GM18526 (cell line): ENCODE results near the gene MBNL1.

ENCODE experiments used
- POLR2A ChIP-seq: IDR thresholded peaks from 3 replicates; pipeline ENCODE4 v1.6.1; 2011; ENCODE audit not compliant: insufficient read length; ENCODE audit errors: extremely low read depth

The MBNL1 gene

DNA sequence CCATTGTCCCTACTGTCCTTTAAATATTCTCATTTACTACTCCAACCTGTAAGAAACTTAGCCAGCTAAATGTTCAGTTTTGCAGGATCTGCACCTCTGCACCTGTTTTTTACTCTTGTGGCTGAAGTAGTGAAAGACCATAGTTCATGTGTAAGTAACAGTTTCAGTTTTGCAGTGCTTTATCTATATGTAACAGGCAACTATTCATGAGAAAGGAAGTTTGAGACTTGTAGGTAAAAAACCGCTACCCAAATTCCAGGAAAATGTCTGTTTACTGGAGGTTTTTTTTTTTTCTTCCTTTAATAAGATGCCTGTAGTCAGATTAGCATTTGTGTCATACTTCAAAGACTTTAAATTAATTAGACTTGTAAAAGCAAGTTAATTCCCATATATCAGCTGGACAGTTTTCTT is 25.4 kb upstream of the MBNL1 start:
- TF ChIP-seq POLR2A, result no peak

DNA sequence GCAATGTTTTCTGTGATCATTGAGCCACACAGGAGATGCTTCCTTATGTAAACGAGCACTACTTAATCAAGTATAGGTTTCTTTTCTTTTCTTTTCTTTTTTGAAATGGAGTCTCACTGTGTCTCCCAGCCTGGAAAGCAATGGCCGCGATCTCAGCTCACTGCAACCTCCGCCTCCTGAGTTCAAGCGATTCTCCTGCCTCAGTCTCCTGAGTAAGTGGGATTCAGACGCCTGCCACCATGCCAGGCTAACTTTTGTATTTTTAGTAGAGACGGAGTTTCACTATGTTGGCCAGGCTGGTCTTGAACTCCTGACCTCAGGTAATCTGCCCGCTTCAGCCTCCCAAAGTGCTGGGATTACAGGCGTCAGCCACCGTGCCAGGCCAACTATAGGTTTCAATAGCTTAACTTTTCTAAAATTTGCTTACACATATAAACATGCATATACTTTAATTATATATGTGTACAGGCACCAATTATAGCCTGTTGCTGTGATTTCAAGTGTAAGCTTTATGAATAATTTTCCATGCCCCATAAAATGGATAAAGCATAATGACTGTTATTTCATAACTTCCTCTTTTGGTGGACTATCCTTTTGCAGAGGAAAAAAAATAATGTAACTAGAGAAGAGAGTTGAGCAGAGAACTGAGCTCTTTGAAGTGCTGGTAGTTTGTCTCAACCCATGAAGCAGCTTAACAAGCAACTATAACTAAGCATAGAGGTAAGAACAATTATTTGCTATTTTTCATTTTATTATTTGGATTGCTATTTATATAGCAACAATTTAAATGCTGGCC is 24.8 kb upstream of the MBNL1 start:
- no peak for TF ChIP-seq POLR2A

DNA sequence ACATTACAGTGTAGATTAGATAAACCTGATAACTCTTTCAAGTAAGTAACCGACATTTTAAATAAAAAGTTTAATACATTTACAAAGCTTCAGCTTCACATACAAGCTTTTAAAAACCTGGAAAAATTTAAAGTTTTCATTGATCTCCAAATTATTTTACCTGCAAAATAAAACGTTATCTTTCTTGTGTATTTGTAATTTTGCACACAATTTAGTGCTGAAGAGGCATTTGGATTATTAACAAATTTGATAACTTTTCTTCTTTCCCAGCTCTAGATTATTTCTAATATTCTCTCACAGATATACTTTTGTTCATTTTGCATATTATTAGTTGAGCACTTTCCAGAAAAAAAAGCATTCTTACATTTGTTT is 24.2 kb upstream of the MBNL1 start:
- no peak for TF ChIP-seq POLR2A

DNA sequence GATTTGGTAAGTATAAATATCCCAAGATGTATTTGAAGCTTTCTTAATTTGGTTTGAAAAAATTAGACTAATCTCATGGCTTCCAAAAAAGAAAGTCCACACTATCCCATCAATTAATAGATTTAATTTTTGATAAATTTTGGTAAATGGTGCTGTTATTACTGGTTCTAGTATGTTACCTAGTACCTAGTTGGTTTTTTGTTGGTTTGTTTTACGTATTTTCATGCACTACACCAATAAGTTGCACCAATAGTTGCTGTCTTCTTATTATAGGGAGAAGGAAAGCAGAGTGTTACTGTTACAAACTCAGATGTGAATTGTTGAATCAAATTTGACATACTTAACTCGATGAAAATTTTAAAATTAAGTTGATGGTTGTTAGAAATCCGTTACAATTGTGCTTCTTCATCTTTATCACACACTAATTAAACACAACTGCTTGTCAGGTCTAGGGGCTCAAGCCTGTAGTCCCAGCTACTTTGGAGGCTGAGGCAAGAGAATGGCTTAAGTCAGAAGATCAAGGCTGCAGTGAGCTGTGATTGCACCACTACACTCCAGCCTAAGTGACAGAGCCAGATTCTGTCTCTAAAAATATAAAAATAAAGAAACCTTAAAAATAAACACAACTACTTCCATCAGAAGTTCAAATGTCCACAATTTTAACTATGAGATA is 23.1 kb upstream of the MBNL1 start:
- TF ChIP-seq POLR2A, result no peak

DNA sequence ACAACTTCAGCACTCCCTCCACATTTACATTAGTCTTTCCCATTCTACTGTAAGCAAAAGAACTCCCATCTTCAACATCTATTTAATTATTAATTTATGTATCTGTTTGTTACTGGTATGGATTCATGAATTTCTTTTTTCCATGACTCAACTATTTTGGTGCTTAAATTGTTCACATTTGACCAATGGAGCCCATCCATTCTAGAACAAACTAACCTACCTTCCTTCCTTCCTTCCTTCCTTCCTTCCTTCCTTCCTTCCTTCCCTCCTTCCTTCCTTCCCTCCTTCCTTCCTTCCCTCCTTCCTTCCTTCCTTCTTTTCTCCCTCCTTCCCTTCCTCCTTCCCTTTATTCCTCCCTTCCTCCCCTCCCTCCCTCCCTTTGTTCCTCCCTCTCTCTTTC is 16.8 kb upstream of the MBNL1 start:
- no peak for TF ChIP-seq POLR2A

DNA sequence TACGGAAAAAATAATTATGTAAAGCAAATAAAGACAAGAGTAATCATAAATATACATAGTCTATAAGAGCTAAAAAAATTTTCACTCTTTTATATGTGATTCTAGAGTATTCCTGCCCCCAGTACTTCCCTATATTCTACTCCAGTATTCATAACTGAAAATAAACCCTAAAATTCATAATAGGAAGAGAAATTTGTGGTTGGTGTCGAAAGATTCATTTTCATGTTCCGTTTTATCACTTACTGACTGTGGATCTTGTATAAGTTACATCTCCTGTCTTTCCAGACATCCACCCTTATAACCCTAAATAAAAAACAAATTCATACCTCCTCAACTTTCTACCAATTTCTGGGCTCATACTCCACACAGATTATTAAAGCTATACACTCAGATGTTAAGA is 16.0 kb upstream of the MBNL1 start:
- no peak for TF ChIP-seq POLR2A

DNA sequence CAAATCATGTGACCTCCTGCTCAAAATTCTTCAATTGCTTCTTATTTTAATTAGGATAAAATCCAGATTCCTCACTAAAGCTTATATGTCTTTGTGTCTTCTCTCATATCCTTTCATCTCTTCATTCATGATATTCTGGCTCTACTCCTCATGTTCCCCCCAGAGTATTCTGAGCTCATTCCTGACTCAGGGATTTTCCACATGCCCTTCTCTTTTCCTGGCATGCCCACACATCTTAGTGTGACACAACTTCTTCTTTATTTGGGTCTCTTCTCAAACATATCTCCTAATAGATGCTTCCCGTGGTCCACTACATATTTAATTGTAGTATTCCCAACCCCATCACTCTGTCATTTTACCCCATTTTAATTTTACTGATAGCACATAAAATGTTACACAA is 15.2 kb upstream of the MBNL1 start:
- no peak for TF ChIP-seq POLR2A

DNA sequence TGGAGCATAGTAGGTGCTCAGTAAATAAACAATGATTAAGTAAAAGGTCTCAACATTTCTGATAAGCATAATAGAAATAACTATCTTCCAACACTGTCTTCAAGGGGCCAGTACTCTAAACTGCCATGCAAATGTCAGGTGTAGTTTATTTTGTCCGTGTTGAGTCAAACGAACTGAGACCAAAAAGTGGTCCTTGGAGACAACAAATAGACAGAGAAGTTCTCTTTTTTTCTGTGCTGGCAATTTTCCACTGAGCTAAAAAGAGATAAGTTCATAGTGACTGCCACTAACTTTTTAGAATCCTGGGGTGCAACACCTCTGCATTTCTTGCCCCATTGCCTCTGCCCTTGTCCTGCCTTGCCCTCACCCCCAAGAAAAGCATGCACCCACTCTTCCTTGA is 14.7 kb upstream of the MBNL1 start:
- TF ChIP-seq POLR2A, result no peak

DNA sequence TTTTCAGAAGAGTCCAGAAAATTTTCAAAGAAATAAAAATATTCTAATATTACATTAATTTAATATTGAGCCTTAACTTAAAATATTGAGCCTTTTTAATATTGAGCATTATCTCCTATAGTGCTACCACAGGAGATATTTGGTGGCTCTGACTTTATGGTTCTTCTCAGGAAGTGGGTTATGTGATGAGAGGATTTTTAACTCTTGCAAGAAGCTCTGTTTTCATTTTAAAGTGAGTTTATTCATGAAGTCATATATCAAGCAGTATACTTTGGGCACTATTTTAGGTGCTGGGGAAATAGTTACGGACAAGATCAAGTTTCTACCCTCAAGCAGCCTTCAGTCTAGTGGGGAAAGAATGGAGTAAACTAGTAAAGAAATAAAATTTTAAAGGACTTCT is 13.4 kb upstream of the MBNL1 start:
- TF ChIP-seq POLR2A, result no peak

DNA sequence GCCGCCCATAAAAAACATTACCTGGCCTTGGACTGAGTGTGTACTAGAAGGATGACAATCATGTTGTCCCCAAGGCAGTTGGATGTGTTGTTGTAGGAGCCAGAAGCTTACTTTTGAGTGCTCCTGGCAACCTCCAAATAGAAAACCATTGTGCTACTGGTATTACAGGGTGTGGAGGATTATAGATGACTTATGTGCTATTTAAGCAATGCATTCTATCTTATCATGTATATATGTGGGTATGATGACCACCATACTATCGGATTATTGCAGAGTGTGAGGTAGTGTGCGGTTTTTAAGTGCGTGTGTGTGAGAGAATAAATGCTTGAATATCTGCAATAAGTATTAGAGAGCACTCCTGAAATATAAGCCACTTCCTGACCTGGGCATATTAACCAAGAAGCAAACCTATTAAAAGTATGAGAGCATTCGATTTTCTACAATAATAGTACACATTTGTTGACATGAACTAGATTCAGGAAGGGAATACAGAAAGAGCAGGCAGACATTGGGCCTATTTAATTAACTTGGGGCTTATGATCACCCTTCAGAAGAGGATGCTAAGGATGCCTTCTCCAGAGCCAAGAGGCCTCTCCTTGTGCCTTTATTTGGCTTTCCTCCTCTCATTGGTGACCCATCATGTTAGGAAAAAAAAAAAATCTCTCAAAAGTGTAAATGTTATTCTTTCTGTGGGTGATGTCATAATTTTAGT is 11.7 kb upstream of the MBNL1 start:
- no peak for TF ChIP-seq POLR2A

DNA sequence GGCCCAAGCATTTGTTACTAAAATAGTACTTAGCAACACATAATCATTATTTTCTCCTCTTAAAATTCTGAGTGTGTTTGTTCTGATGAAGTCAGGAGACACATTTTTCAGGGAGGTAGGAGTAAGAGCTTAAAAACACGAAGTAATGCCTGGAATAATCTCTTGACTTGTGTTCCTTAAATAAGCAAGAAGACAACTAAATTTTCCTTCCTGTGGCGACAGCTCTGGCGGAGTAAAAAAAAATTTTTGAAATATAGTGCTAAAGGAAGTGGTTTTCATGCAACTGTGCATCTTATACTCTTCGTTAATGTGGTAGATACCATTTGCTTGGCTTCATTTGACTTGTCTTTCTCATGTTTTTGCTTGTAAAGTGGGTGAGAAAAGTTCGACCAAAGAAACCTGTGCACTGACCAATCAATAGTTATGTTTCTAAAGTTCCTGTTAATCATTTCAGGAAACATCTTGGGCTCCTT is 11.1 kb upstream of the MBNL1 start:
- no peak for TF ChIP-seq POLR2A

DNA sequence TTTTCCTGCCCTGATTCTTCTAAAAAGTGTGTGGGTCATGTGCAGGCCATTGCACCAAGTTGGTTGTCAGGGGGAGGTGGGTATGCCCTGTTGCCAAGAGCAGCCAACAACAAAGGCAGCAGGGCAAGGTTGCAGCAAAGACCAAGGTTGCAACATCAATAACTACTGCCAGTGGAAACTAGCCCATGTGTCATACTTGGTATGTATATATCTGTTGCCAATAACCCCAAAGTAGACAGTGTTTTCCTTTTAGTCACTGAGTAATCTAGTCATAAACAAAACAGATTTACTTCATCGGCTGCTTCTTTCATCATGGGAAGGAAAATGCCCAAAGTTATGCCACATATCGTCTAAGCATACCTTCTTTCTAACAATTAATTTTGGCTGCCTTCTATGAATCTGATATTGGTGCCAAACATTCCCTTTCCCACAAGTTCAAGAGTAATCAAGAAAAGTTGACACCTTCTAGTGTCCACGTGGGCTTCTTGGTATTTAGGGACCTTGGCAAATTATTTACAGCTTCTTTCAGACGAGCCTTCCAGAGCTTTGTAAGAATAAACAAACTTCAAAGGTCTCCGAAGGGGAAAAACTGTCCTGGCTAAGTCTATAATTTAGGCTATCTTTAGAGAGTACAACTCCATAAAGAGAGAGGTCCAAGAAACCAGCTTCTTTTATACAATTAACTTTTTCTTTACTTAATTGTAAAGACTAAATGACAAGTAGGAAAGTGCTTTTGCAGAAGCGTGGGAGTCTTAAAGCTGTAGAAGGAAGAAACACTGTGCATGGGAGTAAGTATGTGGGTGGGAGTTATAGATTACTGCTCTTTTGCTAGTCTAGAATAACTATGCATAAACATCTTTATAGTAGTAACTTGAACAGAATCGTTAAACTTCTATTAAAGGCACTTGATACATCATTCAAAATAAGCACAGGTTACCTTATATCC is 10.0 kb upstream of the MBNL1 start:
- TF ChIP-seq POLR2A, result no peak

DNA sequence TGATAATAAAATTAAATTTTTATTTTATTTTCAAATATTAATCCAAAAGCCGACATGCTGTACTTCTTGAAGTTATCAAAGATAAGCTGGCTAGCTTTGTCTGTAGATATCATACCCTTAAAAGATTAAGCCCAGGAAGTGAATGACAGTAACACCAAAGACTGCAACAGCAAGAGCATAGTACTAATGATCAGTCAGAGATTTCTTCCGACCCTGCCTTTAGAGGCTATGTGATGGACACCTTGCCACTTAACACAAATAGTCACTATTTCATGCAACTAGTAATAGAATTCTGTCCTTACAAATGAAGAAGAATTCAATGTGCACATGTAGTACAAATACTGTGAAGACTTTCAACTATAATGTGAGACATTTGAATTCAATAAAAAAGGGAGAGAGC is 9.3 kb upstream of the MBNL1 start:
- TF ChIP-seq POLR2A, result no peak

DNA sequence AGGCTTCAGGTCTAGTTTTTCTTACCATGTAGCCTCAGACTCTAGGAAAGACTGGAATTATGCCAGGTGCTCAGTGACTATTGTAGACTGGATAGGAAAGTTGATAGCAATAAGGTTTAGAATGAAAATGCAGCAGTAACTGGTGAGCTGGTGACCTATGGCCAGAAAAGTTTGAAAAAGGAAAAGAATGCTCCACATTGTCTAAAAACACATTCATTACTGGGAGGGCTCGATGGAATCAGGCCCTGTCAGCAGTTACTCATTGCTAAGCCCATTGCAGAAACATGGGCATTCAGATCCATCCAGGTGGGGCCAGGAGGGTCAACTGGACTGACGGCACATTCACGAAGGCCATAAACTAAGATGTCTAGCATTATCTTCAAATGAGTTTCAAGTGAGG is 8.7 kb upstream of the MBNL1 start:
- no peak for TF ChIP-seq POLR2A

DNA sequence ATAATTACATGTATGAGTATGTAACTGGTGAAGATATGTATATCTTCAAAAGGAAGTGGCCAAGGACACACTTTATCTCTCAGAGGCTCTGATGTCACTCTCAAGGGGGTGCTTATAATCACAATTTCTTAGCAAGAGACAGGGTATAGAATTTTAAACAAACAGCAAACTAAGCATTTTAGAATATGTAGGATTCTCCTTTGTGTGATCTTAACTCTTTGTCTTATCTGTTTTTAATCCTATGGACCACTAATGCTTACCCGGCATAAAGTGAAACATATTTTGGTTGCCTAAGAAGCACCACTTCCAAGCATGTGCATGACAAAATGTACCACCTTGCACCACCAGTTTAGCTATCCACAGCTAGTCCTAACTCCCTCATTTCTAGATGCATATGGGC is 8.2 kb upstream of the MBNL1 start:
- TF ChIP-seq POLR2A, result no peak

DNA sequence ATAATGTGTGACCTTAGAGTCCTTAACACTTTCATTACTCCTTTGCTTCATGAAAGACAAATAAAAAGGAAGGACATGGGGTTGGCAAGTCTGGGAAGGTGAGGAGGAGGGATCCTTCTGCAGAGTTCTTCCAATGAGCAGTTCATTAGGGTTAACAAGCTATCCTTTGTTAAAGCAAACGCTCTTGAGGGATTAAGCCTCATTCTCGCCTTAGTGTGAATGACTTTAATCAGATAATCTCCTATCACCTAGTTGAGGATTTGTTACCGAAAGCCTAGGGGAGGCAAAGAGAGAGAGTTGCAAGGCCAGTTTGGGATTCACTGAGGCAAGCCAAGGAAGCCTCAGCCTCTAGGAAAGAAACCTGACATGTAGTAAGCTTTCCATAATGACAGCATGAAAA is 7.4 kb upstream of the MBNL1 start:
- no peak for TF ChIP-seq POLR2A

DNA sequence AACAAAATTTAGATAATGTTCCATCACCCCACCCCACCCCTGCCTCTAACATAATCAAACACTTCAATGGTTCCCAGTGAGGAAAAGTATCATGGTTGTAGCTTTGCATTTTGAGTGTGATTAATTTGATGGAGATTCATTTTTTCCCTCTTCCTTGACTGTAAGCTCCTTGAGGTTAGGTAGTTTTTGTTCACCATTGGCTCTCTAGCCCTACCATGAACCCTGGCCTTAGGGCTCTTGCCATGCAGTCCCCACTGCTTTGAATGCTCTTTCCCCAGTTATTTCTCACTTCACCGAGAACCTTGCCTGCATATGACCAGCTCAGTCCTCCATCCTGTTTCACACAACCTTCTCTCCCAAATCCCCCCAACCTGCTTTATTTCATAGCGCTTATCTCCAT is 5.0 kb upstream of the MBNL1 start:
- no peak for TF ChIP-seq POLR2A
